ENCODE measurements around the gene ARRDC4.

GRCh38 chr15:97968380-97968779, 7.9 kb downstream of the ARRDC4 start:
- TF ChIP-seq CTCF (conservative IDR thresholded peaks at IDR 0.05; ENCODE audit: low read depth, low read length): no peak
- no peak for TF ChIP-seq EZH2 (IDR thresholded peaks at IDR 0.05; ENCODE audit: low read length, unreplicated experiment)
